Skeletal muscle satellite cell (primary cell): ENCODE measurements around the gene SLC24A1. TPM values are rescaled to one million over a fixed set of nuclear protein-coding genes. Genes with fewer than 3 reads are reported as not detected.

Source experiments
- H3K27me3 ChIP-seq: 2 replicates; pipeline ENCODE4 v1.7.0; 2013; ENCODE audit warnings: low read length; ENCODE audit not compliant: control insufficient read depth, insufficient read depth
- H3K36me3 ChIP-seq: 2 replicates; pipeline ENCODE4 v1.7.0; 2013; ENCODE audit warnings: mild to moderate bottlenecking, control low read depth, low read length; ENCODE audit not compliant: insufficient read depth
- H3K4me1 ChIP-seq: 2 replicates; pipeline ENCODE4 v1.7.0; 2013; ENCODE audit warnings: low read length; ENCODE audit not compliant: control insufficient read depth, insufficient read depth
- H3K4me2 ChIP-seq: 2 replicates; pipeline ENCODE4 v1.7.0; 2013; ENCODE audit warnings: mild to moderate bottlenecking, low read length
- H3K4me3 ChIP-seq: 2 replicates; pipeline ENCODE4 v1.7.0; 2013; ENCODE audit warnings: low read length
- H3K9ac ChIP-seq: 2 replicates; pipeline ENCODE4 v1.7.0; 2013; ENCODE audit warnings: mild to moderate bottlenecking, low read depth, low read length, moderate library complexity
- H3K9me3 ChIP-seq: replicated peaks from 2 replicates; pipeline ENCODE4 v1.7.0; 2013; ENCODE audit warnings: mild to moderate bottlenecking, control low read depth, low read length
- small RNA-seq: library from RNA; depleted of rRNA; stranded (forward); fragments of <200 nt; gene quantifications from one replicate; pipeline ENCODE3, GENCODE V24; 2012

The SLC24A1 gene

DNA sequence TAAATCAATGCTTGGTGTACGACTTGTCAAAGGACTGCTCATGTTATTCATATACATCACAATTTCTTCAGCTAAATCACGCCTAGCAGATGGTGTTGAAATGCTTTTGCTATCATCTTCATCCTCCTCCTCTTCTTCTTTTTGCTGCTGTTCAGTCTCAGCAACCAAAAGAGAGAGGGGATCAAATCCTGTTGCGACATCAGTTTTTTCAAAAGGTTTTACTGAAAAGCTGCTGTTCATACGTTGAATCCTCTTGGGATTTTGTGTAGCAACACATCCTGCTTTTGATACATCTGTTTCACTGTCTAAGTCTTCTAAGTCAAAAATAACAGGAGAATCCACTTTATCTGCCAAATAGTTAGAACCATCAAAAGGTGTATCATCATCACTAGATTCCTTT, 69.0 kb downstream of the SLC24A1 start:
- Histone ChIP-seq H3K4me3 (no peak overlapping the region), H3K27me3 (no peaks in the 10 kb centered on the region), H3K9me3 (no peaks in the 10 kb centered on the region), H3K36me3 (peaks cover 17% of the 10 kb centered on the region), H3K4me2 (no peak overlapping the region), H3K9ac (no peak overlapping the region), H3K4me1 (no peaks in the 10 kb centered on the region)

DNA sequence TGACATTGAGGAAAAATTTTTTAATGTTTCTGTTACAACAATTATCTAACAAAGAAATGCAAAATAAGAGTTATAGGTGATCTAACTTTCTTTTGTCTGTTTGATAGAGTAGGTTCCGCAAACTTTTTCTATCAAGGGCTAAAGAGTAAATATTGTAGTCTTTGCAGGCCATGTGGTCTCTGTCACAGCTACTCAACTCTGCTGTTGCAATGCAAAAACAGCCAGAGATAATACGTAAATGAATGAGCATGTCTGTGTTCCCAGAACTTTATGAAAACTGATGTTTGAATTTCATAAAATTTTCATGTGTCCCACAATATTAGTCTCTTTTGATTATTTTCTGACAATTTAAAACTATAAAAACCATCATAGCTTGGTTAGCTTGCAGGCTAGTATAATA, 73.3 kb downstream of the SLC24A1 start:
- H3K9ac ChIP-seq: no peak overlapping the region
- H3K36me3 ChIP-seq: peaks cover 9% of the 10 kb centered on the region
- no peaks in the 10 kb centered on the region for H3K4me1 ChIP-seq
- no peak overlapping the region for H3K4me2 ChIP-seq
- H3K9me3 ChIP-seq: no peaks in the 10 kb centered on the region
- no peaks in the 10 kb centered on the region for H3K27me3 ChIP-seq
- H3K4me3 ChIP-seq: no peak overlapping the region

Small RNA genes lying within 50 kb of the gene (small RNA-seq; reads per million reads assigned to genes)
- not detected for gene SNORD13E
